Activated CD4-positive, alpha-beta T cell treated with anti-CD3 and anti-CD28 coated beads for 36 hours (primary cell): Measurements from ENCODE around the gene PKHD1. TPM values are rescaled to one million over a fixed set of nuclear protein-coding genes. Genes with fewer than 3 reads are reported as not detected.

Source experiments
- ATAC-seq: fragments of 200-7000 bp; cut with Tn5 transposase; one replicate; pipeline ENCODE4 v1.10.0; 2021; ENCODE audit warnings: mild to moderate bottlenecking, moderate library complexity
- CTCF ChIA-PET: fragments of 350-600 bp; sonication (Branson Sonifier 250); formaldehyde crosslinking; loops from one replicate; lab custom pipeline; 2021; ENCODE audit warnings: antibody characterized with exemption; lab: Charles Lee
- POLR2A ChIA-PET: fragments of 350-600 bp; sonication (Branson Sonifier 250); formaldehyde crosslinking; loops from one replicate; lab custom pipeline; 2021; ENCODE audit warnings: antibody characterized with exemption, inconsistent platforms; lab: Charles Lee
- DNase-seq: peaks from one replicate; pipeline ENCODE4 v3.0.0-alpha.2; 2020
- H3K27ac Mint-ChIP-seq: one replicate; pipeline ENCODE4 v1.8.0; 2021; ENCODE audit warnings: mixed read lengths
- H3K27me3 Mint-ChIP-seq: one replicate; pipeline ENCODE4 v1.8.0; 2021; ENCODE audit warnings: mixed read lengths
- H3K36me3 Mint-ChIP-seq: one replicate; pipeline ENCODE4 v1.8.0; 2021; ENCODE audit warnings: low read depth, mixed read lengths
- H3K4me1 Mint-ChIP-seq: one replicate; pipeline ENCODE4 v1.8.0; 2021; ENCODE audit warnings: mixed read lengths
- H3K4me3 Mint-ChIP-seq: one replicate; pipeline ENCODE4 v1.8.0; 2021; ENCODE audit warnings: mild to moderate bottlenecking, moderate library complexity, mixed read lengths
- H3K9me3 Mint-ChIP-seq: one replicate; pipeline ENCODE4 v1.8.0; 2021; ENCODE audit warnings: low read depth, mixed read lengths
- intact Hi-C, 2 experiments: fragments of 100-400 bp; cut with DNase I in 1 of 2; cut with micrococcal nuclease in 1 of 2; formaldehyde crosslinking; loops; one replicate each; pipeline versions ENCODE4 v1.14.2 to v1.15.1; 2022 to 2024; cut with DNase I, micrococcal nuclease
- total RNA-seq, 2 experiments: library from RNA; stranded (reverse); gene quantifications; one replicate each; pipeline ENCODE4 v1.2.3, GENCODE V29; 2021

The PKHD1 gene
- total RNA-seq, 2 experiments from 2014 or later = 0.02 to 0.04 TPM

DNA sequence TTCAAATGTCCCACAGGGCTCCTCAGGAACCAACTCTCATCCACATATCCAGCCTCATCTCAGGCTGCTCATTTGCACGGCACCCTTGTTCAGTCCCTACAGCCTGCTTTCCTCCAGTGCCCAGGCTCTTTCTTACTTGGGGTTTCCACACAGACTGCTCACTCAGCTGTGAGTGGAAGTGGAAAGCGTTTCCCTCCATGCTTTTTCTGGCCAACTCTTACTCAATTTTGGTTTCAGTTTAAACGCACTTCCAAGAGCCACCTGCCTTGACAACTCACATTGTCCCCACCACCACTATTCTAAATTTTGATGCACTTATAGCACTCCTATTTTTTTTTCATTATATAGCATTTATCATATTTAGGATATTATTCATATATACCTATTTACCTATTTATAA lies 367.1 kb downstream of the PKHD1 start:
- no peak overlapping the region for H3K27ac Mint-ChIP-seq
- H3K4me3 Mint-ChIP-seq = no peak overlapping the region
- intact Hi-C loops = no loop called here
- no peaks in the 10 kb centered on the region for H3K36me3 Mint-ChIP-seq
- no peaks in the 10 kb centered on the region for H3K27me3 Mint-ChIP-seq
- H3K9me3 Mint-ChIP-seq = no peaks in the 10 kb centered on the region
- ATAC-seq (no peak), DNase-seq (no peak)
- ChIA-PET POLR2A (no interaction called here), CTCF (no interaction called here)
- no peaks in the 10 kb centered on the region for H3K4me1 Mint-ChIP-seq

GRCh38 chr6:51719297-51719696 lies 368.1 kb downstream of the PKHD1 start:
- H3K9me3 Mint-ChIP-seq = no peaks in the 10 kb centered on the region
- no peak overlapping the region for H3K4me3 Mint-ChIP-seq
- ChIA-PET CTCF (no interaction called here), POLR2A (no interaction called here)
- no peak overlapping the region for H3K27ac Mint-ChIP-seq
- ATAC-seq (no peak), DNase-seq (no peak)
- no peaks in the 10 kb centered on the region for H3K4me1 Mint-ChIP-seq
- intact Hi-C loops = no loop called here
- no peaks in the 10 kb centered on the region for H3K36me3 Mint-ChIP-seq
- H3K27me3 Mint-ChIP-seq = no peaks in the 10 kb centered on the region

DNA sequence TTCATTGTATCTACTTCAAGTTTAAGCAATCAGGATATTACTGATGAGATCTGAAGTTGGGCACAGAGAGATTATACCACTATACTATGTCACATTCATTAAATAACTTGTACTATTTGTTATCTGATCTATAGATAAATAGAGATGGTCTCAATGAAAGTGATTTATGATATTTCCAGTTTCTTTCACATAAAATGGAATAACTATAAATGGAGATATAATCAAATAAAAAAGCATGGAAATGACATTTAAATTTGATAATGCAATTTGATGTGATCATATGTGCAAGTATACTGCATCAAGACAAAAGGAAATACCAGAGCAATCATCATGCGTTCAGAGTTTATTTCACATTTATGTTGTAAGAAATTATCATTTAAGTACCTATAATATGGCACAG lies 368.9 kb downstream of the PKHD1 start:
- no peaks in the 10 kb centered on the region for H3K36me3 Mint-ChIP-seq
- ChIA-PET CTCF (no interaction called here), POLR2A (no interaction called here)

DNA sequence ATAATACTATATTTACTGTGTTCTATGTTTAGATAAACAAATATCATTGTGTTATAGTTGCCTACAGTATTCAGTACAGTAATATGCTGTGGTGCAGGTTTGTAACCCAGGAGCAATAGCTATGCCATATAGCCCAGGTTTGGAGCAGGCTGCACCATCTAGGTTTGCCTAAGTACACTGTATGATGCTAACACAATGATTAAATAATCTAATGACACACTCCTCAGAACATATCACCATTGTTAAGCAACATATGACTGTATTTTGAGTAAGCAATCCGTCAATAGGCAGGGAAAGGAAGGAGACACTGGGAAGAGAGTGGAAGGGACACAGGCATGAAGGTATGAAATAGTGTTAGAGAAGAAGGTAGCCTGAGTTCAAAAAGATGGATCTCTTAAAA lies 369.9 kb downstream of the PKHD1 start:
- intact Hi-C loops = no loop called here
- H3K4me3 Mint-ChIP-seq = no peak overlapping the region
- H3K4me1 Mint-ChIP-seq = no peaks in the 10 kb centered on the region
- ATAC-seq = no peak
- no peaks in the 10 kb centered on the region for H3K36me3 Mint-ChIP-seq
- CTCF ChIA-PET = no interaction called here
- H3K27me3 Mint-ChIP-seq = no peaks in the 10 kb centered on the region
- no peaks in the 10 kb centered on the region for H3K9me3 Mint-ChIP-seq
- DNase-seq = no peak
- no peak overlapping the region for H3K27ac Mint-ChIP-seq
- POLR2A ChIA-PET = no interaction called here

More for the DNA sequence above, 368.9 kb downstream of the PKHD1 start:
- intact Hi-C loops = no loop called here
- no peak overlapping the region for H3K4me3 Mint-ChIP-seq
- DNase-seq (no peak), ATAC-seq (no peak)
- H3K9me3 Mint-ChIP-seq = no peaks in the 10 kb centered on the region
- H3K27ac Mint-ChIP-seq = no peak overlapping the region
- H3K4me1 Mint-ChIP-seq = no peaks in the 10 kb centered on the region
- H3K27me3 Mint-ChIP-seq = no peaks in the 10 kb centered on the region

GRCh38 chr6:51711876-51712275 lies 375.5 kb downstream of the PKHD1 start:
- no peak for DNase-seq
- POLR2A ChIA-PET = no interaction called here
- CTCF ChIA-PET = no interaction called here
- Mint-ChIP-seq H3K4me3 (no peak overlapping the region), H3K27me3 (no peaks in the 10 kb centered on the region), H3K27ac (no peak overlapping the region), H3K36me3 (no peaks in the 10 kb centered on the region), H3K4me1 (no peaks in the 10 kb centered on the region), H3K9me3 (no peaks in the 10 kb centered on the region)
- ATAC-seq = no peak
- intact Hi-C loops = no loop called here

DNA sequence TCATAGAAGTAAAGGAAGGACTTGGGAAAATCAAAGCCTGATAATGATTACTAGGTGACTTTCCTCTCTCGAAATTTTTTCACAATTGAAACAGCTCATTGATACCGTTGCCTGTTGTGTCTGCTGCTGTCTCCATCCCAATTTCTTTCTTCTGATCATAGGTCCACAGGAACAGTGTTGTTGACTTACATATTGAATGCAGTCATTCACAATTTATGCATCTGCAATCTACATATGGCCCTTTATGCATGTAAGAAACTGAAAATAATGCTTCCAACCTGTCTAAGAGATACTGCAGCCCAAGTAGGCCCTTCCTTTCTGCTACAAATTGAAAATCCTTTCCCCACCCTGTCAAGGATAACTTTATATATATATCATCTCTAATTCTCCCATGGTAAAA lies 381.3 kb downstream of the PKHD1 start:
- no peak for ATAC-seq
- DNase-seq = no peak
- H3K9me3 Mint-ChIP-seq = no peaks in the 10 kb centered on the region
- ChIA-PET POLR2A (no interaction called here), CTCF (no interaction called here)
- no peak overlapping the region for H3K27ac Mint-ChIP-seq
- intact Hi-C loops = no loop called here
- no peak overlapping the region for H3K4me3 Mint-ChIP-seq
- H3K27me3 Mint-ChIP-seq = no peaks in the 10 kb centered on the region
- no peaks in the 10 kb centered on the region for H3K36me3 Mint-ChIP-seq
- H3K4me1 Mint-ChIP-seq = no peaks in the 10 kb centered on the region

DNA sequence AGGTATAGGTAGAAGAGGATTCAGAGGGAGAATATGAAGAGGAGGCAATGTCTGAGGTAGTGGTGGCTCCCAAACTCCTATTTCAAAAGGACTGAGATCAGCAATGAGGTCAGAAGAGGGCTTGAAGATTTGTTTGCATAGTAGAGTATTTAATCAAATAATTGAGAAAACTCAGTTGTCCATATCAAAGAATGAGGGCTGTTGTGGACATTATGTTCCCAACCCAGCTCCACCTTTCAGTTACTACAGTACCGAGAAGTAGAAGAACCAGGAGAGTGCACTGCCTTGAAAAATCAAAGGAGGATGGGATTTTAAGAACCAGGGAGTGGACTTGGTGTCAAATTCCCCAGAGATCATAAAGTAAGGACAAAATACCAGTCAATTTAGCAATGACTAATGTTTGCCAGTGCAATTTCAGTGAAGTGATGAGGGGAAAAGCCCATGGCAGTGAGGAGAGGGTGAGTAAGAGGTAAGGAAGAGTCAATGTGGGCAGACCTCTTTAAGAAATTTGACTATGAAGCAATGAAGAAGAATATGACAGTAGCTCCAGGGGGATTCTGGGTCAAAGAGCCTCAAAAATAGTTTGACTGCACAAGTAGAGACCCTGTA lies 382.4 kb downstream of the PKHD1 start:
- DNase-seq (no peak), ATAC-seq (no peak)
- ChIA-PET POLR2A (no interaction called here), CTCF (no interaction called here)
- Mint-ChIP-seq H3K4me1 (no peaks in the 10 kb centered on the region), H3K27me3 (no peaks in the 10 kb centered on the region), H3K27ac (no peak overlapping the region), H3K36me3 (no peaks in the 10 kb centered on the region), H3K9me3 (peaks cover 3% of the 10 kb centered on the region), H3K4me3 (no peak overlapping the region)
- intact Hi-C loops = no loop called here

- Mint-ChIP-seq H3K27ac (no peak overlapping the region), H3K4me3 (no peak overlapping the region), H3K36me3 (no peaks in the 10 kb centered on the region), H3K4me1 (no peaks in the 10 kb centered on the region), H3K9me3 (peaks cover 3% of the 10 kb centered on the region), H3K27me3 (peaks cover 2% of the 10 kb centered on the region)
- no peak for DNase-seq
- ATAC-seq = no peak
- intact Hi-C loops = no loop called here
- ChIA-PET CTCF (no interaction called here), POLR2A (no interaction called here)
Measured at GRCh38 chr6:51702851-51703250, 384.6 kb downstream of the PKHD1 start.

DNA sequence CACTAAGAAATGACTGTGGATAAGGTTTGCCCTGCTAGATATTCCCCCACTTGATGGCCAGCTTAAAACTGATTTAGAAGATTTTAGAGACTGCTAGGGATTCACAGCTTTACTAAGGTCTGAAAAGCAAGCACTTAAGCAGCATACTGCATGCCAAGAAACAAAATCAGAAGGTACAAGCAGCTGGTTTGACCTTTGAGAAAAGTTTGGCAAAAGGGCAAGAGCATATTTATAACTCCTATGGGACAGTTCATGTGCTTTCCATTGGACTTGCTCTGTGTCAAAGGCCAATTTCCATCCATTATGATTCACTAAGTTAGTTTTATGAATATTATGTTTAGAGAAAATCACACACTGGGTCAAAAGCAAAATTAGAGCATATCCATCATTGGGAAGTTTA lies 402.8 kb downstream of the PKHD1 start:
- no peak overlapping the region for H3K27ac Mint-ChIP-seq
- H3K36me3 Mint-ChIP-seq = no peaks in the 10 kb centered on the region
- DNase-seq = no peak
- H3K9me3 Mint-ChIP-seq = peaks cover 2% of the 10 kb centered on the region
- POLR2A ChIA-PET = no interaction called here
- no peak overlapping the region for H3K4me3 Mint-ChIP-seq
- H3K27me3 Mint-ChIP-seq = no peaks in the 10 kb centered on the region
- no peak for ATAC-seq
- CTCF ChIA-PET = no interaction called here
- intact Hi-C loops = no loop called here
- H3K4me1 Mint-ChIP-seq = no peaks in the 10 kb centered on the region

GRCh38 chr6:51684038-51684437 lies 403.4 kb downstream of the PKHD1 start:
- intact Hi-C loops = no loop called here
- Mint-ChIP-seq H3K27ac (no peak overlapping the region), H3K4me3 (no peak overlapping the region), H3K9me3 (peaks cover 2% of the 10 kb centered on the region), H3K4me1 (no peaks in the 10 kb centered on the region), H3K36me3 (no peaks in the 10 kb centered on the region), H3K27me3 (no peaks in the 10 kb centered on the region)
- ChIA-PET CTCF (no interaction called here), POLR2A (no interaction called here)
- ATAC-seq (no peak), DNase-seq (no peak)

GRCh38 chr6:51678905-51679620 lies 408.4 kb downstream of the PKHD1 start:
- no peaks in the 10 kb centered on the region for H3K9me3 Mint-ChIP-seq
- ATAC-seq (no peak), DNase-seq (no peak)
- no peak overlapping the region for H3K4me3 Mint-ChIP-seq
- POLR2A ChIA-PET = no interaction called here
- no peak overlapping the region for H3K27ac Mint-ChIP-seq
- intact Hi-C loops = no loop called here
- no peaks in the 10 kb centered on the region for H3K4me1 Mint-ChIP-seq
- CTCF ChIA-PET = interaction anchor here (0.8 kb wide), 1 partner anchor 321 kb away, joined by 3 read pairs; no protein-coding TSS in a partner anchor
- H3K27me3 Mint-ChIP-seq = no peaks in the 10 kb centered on the region
- H3K36me3 Mint-ChIP-seq = no peaks in the 10 kb centered on the region

DNA sequence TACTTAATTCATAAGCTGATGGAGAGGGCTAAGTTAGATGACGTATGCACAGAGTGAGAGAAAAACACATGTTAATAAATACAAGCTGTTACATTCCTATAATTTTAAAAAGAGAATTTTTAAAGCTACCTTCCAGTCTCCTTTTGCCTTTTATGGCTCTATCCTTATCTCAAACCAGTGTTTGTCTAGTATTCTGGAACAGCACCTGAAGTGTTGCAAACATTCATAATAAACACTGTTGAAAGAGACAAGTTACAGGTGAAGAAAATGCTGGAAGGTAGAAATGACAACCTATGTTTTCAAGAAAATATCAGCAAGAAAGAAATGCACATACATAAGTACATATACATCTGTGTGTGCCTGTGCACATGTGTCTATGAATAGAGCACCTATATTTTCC lies 409.1 kb downstream of the PKHD1 start:
- DNase-seq (no peak), ATAC-seq (no peak)
- H3K27me3 Mint-ChIP-seq = peaks cover 2% of the 10 kb centered on the region
- H3K9me3 Mint-ChIP-seq = no peaks in the 10 kb centered on the region
- no peak overlapping the region for H3K27ac Mint-ChIP-seq
- CTCF ChIA-PET = no interaction called here
- H3K4me1 Mint-ChIP-seq = no peaks in the 10 kb centered on the region
- intact Hi-C loops = no loop called here
- POLR2A ChIA-PET = no interaction called here
- no peak overlapping the region for H3K4me3 Mint-ChIP-seq
- H3K36me3 Mint-ChIP-seq = no peaks in the 10 kb centered on the region
